HCT116 (cell line): ENCODE measurements around the gene GPRC5A.

Experiments used
- CEBPB ChIP-seq: IDR thresholded peaks from 2 replicates; pipeline ENCODE4 v1.6.1; 2012; ENCODE audit warnings: low read depth
- EGR1 ChIP-seq: IDR thresholded peaks from 2 replicates; pipeline ENCODE4 v1.6.1; 2012; ENCODE audit warnings: low read depth
- ELF1 ChIP-seq: IDR thresholded peaks from 2 replicates; pipeline ENCODE4 v1.6.1; 2012; ENCODE audit warnings: low read depth, borderline replicate concordance
- MAX ChIP-seq: IDR thresholded peaks from 2 replicates; pipeline ENCODE4 v1.6.1; 2012
- POLR2A ChIP-seq: IDR thresholded peaks from 2 replicates; pipeline ENCODE4 v1.7.0; 2011; ENCODE audit warnings: borderline replicate concordance; ENCODE audit not compliant: insufficient read depth, insufficient read length; ENCODE audit errors: extremely low read depth
- RAD21 ChIP-seq: IDR thresholded peaks from 2 replicates; pipeline ENCODE4 v1.6.1; 2012; ENCODE audit warnings: low read depth, mild to moderate bottlenecking
- REST ChIP-seq: IDR thresholded peaks from 2 replicates; pipeline ENCODE4 v1.6.1; 2012; ENCODE audit warnings: low read depth
- SIN3A ChIP-seq: IDR thresholded peaks from 2 replicates; pipeline ENCODE4 v1.6.1; 2012; ENCODE audit warnings: low read depth
- ZNF274 ChIP-seq: fragments of 200-500 bp; sonication (Bioruptor generic); IDR thresholded peaks from 2 replicates; pipeline ENCODE4 v1.6.1; 2014; ENCODE audit warnings: mild to moderate bottlenecking, low read depth, low read length, inconsistent platforms
- TF ChIP-seq, protein P1 (sequence below), 3 experiments: fragments of 200-600 bp in 1 of 3; sonication (generic) in 1 of 3; IDR thresholded peaks in 2 of 3; conservative IDR thresholded peaks in 1 of 3; 2 replicates each; pipeline ENCODE4 v1.5.1; 2012 to 2017; ENCODE audit warnings: low read depth in 2 of 3, low read length in 2 of 3, antibody characterized with exemption in 1 of 3, borderline replicate concordance in 1 of 3, control low read depth in 1 of 3, mild to moderate bottlenecking in 1 of 3, mixed read lengths in 1 of 3, mixed run types in 1 of 3, moderate library complexity in 1 of 3; ENCODE audit not compliant: insufficient read depth in 1 of 3

- TF ChIP-seq, protein P1, sequence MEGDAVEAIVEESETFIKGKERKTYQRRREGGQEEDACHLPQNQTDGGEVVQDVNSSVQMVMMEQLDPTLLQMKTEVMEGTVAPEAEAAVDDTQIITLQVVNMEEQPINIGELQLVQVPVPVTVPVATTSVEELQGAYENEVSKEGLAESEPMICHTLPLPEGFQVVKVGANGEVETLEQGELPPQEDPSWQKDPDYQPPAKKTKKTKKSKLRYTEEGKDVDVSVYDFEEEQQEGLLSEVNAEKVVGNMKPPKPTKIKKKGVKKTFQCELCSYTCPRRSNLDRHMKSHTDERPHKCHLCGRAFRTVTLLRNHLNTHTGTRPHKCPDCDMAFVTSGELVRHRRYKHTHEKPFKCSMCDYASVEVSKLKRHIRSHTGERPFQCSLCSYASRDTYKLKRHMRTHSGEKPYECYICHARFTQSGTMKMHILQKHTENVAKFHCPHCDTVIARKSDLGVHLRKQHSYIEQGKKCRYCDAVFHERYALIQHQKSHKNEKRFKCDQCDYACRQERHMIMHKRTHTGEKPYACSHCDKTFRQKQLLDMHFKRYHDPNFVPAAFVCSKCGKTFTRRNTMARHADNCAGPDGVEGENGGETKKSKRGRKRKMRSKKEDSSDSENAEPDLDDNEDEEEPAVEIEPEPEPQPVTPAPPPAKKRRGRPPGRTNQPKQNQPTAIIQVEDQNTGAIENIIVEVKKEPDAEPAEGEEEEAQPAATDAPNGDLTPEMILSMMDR (IDR thresholded peaks at IDR 0.05 in 2 of 3, conservative IDR thresholded peaks at IDR 0.05 in 1 of 3; ENCODE audit: borderline replicate concordance in 1 of 3, insufficient read depth in 1 of 3, low read depth in 2 of 3, low read length in 2 of 3), result no peak
- no peak for TF ChIP-seq POLR2A
- no peak for TF ChIP-seq EGR1
- TF ChIP-seq MAX, result no peak
- TF ChIP-seq REST, result no peak
- no peak for TF ChIP-seq CEBPB
- TF ChIP-seq RAD21, result no peak
- TF ChIP-seq ELF1, result no peak
- no peak for TF ChIP-seq SIN3A
- TF ChIP-seq ZNF274, result no peak
Observed at GRCh38 chr12:12883369-12884001, 7.9 kb upstream of the GPRC5A start.
